ENCODE data around the gene ENAH.

ENAH gene

GRCh38 chr1:225460737-225461532 is 192.0 kb downstream of the ENAH start:
- DNase-seq (ENCODE audit: low read depth, low spot score) = no peak

GRCh38 chr1:225460021-225460736 is 192.7 kb downstream of the ENAH start:
- DNase-seq (ENCODE audit: low read depth, low spot score) = no peak

GRCh38 chr1:225458222-225458631 is 194.7 kb downstream of the ENAH start:
- DNase-seq (ENCODE audit: low read depth, low spot score) = no peak

GRCh38 chr1:225454733-225455132 is 198.2 kb downstream of the ENAH start:
- DNase-seq (ENCODE audit: low read depth, low spot score) = no peak

DNA sequence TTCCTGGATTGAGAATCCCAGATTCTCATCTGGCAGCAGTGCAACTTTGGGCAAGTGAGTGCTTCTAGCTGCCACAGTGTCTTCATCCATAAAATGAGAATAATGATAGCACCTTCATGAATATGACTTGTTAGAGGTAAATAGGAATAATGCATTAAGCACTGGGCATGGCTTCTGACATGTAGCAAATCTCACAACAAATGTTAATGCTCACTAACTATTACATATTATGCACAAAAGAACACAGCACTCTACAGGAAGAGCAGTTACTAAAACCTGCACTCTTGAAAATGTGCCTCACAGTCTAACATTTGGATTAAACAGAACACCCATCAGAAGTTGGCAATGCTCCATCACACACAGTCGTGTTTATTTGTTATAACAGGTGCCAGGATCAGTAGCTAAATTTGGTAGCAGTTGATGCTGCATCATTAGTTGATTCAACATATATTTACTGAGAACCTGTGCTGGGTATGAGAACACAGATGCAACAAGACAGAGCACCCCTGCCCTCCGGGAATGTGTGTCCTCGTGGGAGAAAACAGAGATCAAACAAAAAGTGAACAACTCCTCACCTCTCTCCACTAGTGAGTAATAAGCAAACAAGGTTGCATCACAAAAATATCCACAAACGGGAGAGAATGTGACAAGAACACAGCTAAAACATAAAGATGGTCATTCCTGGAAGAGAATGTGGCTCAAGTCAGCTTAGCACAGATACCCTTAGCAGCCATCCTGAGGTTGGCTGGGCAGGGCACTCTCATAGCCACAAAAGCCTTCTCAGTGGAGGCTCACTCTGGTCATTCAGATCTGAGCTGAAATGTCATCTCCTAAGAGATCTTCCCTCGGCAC is 198.9 kb downstream of the ENAH start:
- no peak for DNase-seq (ENCODE audit: low read depth, low spot score)

DNA sequence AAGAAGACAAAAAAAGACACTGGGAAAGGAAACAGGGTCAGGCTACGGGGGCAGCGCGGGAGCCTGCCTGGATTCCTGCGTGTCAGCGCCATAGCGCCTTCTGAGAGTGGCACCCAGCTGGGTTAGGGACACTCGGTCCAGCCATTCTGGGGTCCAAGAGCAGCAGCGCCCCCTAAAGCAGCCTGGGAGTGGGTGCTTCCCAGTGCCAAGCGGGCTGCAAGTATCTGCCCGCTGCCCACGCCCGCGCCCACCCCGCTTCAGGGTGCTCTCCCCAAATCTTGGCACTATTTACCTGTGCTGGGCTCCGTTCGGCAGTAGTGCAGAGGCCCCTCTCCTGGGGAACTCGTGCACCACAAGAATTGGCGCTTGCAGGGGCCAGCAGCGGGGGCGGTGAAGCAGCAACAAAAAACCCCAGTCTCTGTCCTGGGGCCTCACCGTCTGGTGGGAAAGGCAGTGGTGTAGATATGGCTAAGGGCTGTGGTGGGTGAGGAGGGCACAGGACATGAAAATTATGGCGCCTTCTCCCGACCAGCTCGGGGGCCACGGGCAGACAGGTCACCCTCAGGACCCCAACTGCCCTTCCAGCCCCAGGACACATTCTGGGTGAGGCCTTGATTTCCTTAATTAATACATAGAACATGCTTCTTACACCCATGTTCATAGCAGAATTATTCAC is 200.9 kb downstream of the ENAH start:
- no peak for DNase-seq (ENCODE audit: low read depth, low spot score)

GRCh38 chr1:225451340-225451739 is 201.6 kb downstream of the ENAH start:
- no peak for DNase-seq (ENCODE audit: low read depth, low spot score)

DNA sequence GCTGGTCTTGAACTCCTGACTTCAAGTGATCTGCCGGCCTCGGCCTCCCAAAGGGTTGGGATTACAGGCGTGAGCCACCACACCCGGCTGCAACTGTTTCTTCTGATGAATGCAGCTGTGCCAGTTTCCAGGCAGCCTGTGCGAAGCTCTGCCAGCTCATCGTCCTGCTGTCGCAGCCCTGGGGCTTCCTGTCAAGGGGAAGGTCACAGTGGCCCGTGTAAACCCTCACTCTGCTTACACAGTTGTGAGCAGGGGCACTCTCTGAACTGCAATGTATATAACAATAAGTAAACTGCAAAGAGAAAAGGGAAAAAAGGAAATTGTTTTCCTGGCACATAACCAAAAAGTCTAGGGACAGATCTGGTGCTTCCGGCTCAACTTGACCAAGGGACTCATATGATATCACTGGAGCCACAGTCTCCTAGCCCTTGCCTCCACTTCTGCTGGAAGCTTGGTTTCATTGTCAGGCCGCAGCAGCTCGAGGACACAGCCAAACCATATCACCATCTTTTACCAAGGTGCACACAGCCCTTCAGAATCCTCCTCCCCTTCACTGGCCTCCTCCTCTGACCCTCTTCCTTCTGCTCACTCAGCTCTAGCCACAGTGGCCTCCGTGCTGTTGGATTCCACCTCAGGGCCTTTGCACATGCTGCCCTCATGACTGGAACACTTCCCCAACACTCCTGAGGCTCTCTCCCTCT is 202.3 kb downstream of the ENAH start:
- DNase-seq (ENCODE audit: low read depth, low spot score) = no peak

DNA sequence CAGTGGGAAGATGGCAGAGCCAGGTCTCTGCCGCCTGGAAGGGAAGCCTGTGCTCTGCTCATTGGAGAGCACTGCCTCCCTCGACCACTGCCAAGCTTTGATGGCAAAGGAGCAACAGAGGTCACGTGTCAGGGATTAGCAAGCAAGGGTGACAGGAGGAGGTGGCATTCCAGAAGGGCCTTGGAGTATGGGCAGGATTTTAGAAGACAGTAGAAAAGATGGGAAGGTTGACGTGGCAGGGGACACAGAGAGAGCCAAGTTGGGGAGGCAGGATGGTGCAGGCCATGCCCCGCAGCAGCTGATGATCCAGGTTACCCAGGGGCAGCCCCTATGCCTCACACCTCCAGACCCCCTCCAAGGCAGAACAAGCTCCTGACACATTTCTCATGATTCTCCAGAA is 203.1 kb downstream of the ENAH start:
- DNase-seq (ENCODE audit: low read depth, low spot score) = no peak

DNA sequence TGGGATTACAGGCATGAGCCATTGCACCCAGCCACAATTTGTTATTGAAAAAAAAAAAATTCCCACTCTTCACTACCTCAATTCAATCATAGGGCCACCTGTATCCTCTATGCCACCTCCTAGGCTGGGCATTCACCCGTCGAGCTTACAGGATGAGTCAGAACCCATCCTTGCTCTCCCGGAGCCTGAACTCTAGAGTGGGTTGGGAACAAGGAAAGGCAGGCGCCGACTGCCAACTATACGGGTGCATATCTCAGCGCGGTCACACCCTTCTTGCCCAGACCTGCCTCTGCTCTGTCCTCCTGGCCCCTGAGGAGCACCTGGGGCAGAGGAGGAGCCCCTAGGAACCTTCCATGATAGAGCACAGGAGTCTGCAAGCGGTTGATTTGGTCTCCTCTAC is 203.7 kb downstream of the ENAH start:
- no peak for DNase-seq (ENCODE audit: low read depth, low spot score)

GRCh38 chr1:225448146-225448805 is 204.6 kb downstream of the ENAH start:
- DNase-seq (ENCODE audit: low read depth, low spot score) = no peak

DNA sequence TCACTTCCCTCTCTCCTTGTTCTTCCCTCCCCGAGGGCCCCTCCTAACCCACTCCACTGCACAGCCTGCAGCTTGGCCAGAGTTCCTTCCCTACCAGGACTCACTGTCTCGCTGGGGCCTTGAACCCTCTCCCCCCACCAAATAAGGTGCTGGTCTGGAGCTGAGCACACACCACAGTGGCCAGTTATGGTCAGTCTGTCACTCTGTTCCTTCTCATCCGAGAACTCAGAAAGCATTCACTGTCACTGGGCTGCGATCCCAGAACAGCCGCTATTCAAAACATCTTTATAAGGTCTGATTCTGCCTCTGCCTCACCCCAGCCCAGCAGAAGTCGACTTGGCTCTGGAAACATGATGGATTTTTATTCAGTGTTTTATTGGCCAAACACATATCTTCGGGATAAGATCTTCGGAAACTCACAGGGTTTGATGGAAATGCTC is 205.3 kb downstream of the ENAH start:
- DNase-seq (ENCODE audit: low read depth, low spot score) = no peak

DNA sequence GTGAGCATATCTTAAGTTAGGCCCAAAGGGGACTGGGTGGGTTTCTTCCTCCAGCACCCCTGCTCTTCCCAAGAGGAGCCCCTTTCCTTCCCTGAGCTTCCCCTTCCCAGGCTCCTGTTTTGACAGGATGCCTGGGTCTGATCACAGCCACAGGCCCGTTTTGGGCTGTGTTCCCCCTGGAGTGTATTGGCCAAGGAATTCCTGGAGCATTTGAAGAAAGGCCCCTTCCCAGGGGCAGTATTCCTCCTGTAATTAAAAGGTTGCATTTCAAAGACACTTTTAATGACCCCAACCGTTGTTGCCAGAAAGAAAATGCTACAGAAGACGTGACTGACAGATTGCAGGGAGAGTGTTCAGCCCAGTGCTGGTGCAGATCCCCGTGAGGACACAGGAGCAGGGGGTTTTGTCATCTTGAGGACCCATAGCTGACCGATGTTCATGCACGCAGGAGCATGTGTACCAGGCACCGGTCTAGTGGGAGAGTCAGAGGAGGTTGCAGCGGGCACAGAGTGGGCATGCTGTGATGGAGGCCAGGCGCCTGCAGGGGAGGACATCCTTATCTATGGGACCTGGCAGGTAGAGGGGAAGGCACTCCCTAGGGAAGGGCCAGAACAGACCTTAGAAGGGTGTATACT is 205.8 kb downstream of the ENAH start:
- DNase-seq (ENCODE audit: low read depth, low spot score) = no peak

GRCh38 chr1:225446595-225446960 is 206.3 kb downstream of the ENAH start:
- no peak for DNase-seq (ENCODE audit: low read depth, low spot score)

- DNase-seq (ENCODE audit: low read depth, low spot score) = no peak
Measured at GRCh38 chr1:225445639-225446594, 207.0 kb downstream of the ENAH start.

- DNase-seq (ENCODE audit: low read depth, low spot score) = no peak
Measured at GRCh38 chr1:225442123-225442505, 210.8 kb downstream of the ENAH start.

DNA sequence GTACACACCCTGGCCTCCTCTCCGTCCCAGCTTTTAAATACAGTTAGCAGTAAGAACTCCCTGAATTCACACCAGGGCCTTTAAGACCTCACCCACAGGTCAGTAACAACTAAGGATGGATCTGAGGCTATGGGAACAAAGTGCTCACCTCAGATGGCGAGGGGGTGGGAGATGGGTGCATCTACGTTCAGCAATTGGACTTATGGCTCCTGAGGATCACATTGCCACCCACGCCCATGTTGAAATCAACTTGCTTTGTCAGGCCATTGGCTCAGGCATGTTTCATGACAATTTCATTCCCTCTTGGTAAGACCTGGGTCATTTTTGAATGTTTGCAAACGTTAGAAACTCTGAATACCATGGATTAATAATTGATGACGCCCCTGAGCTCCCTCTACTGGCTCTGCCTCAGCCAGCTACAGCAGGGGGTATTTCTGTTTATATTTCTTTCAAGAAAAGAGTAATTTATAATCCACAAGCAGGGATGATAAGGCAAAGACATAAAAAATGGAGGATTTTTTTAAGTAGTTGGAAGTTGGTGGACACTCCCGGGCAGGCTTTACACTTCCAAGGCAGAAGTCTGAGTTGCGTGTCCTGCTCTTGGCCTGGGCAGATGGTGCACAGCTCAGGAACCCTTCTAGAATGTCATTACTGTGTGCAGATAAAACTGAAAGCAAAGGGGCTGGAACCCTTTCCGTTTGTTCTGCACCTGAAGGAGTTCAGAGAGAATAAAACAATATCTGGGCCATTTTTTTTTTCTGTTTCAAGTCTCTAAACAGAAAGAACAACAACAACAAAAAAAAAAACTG is 211.4 kb downstream of the ENAH start:
- DNase-seq (ENCODE audit: low read depth, low spot score) = no peak
